Measurements from ENCODE around the gene OPA3. TPM values are rescaled to one million over a fixed set of nuclear protein-coding genes. Genes with fewer than 3 reads are reported as not detected.

The OPA3 gene
- total RNA-seq, 1 experiment from 2014 or later, result 11.1 TPM

- TF ChIP-seq SP1 (IDR thresholded peaks at IDR 0.05; ENCODE audit: low read depth) (no peak), EZH2 (IDR thresholded peaks at IDR 0.05) (no peak)
Observed at GRCh38 chr19:45539459-45539858, 45.1 kb downstream of the OPA3 start (continued).

- POLR2A ChIA-PET, result no interaction called here
- ATAC-seq (no peak), DNase-seq (ENCODE audit: low read depth, low spot score) (no peak)
- no peaks in the 10 kb centered on the region for H3K9me2 ChIP-seq (ENCODE audit: insufficient read depth)
- no peak overlapping the region for H3K4me3 ChIP-seq (replicated peaks in 1 of 2; ENCODE audit: low read depth in 1 of 2, low read length in 2 of 2)
- CTCF ChIA-PET, result no interaction called here
- peaks cover 5 to 9% of the 10 kb centered on the region in 2 experiments; a peak in 3 of 4 replicates for H3K36me3 ChIP-seq (ENCODE audit: control insufficient read depth in 1 of 2, insufficient read depth in 2 of 2, low read length in 2 of 2)
- intact Hi-C loops (cut with micrococcal nuclease), result no loop called here
- H2AFZ ChIP-seq (ENCODE audit: low read depth, low read length, poor library complexity, severe bottlenecking), result no peak overlapping the region
- RAD21 ChIA-PET (ENCODE audit: low non-redundant PET in 1 of 2, low total read pairs in 2 of 2, uncharacterized antibody in 2 of 2, unreplicated experiment in 2 of 2), result no interaction called here
- no TSS peak for BruUV-seq (replicated peaks)
- H3K4me2 ChIP-seq (ENCODE audit: low read length), result no peak overlapping the region
- no peaks in the 10 kb centered on the region for H3K79me2 ChIP-seq (ENCODE audit: insufficient read depth, low read length)
- no peak overlapping the region for H3K27ac ChIP-seq (ENCODE audit: low read depth, low read length)
- TF ChIP-seq, protein P1, sequence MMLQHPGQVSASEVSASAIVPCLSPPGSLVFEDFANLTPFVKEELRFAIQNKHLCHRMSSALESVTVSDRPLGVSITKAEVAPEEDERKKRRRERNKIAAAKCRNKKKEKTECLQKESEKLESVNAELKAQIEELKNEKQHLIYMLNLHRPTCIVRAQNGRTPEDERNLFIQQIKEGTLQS (IDR thresholded peaks at IDR 0.05), result no peak
- TF ChIP-seq CBX3 (IDR thresholded peaks at IDR 0.05; ENCODE audit: low read depth) (peak; percentile 17; the same call in 1 of the 2 replicates), EZH2phosphoT487 (IDR thresholded peaks at IDR 0.05; ENCODE audit: borderline replicate concordance) (no peak)
- peaks cover 15 to 26% of the 10 kb centered on the region in 2 experiments; a peak in 3 of 4 replicates for H3K4me1 ChIP-seq (ENCODE audit: control insufficient read depth in 1 of 2, insufficient read depth in 2 of 2, low read length in 2 of 2)
- no peak overlapping the region for H3K9ac ChIP-seq (ENCODE audit: low read length)
- H3K27me3 ChIP-seq (ENCODE audit: insufficient read depth, low read length), result no peaks in the 10 kb centered on the region
- H4K20me1 ChIP-seq (ENCODE audit: insufficient read depth), result no peaks in the 10 kb centered on the region
- H3K9me3 ChIP-seq (ENCODE audit: control insufficient read depth in 1 of 2, insufficient read depth in 1 of 2, low read depth in 1 of 2, low read length in 2 of 2), result no peaks in the 10 kb centered on the region
Observed at GRCh38 chr19:45531349-45531748, 53.3 kb downstream of the OPA3 start.

GRCh38 chr19:45529420-45529785 lies 55.2 kb downstream of the OPA3 start:
- CTCF ChIA-PET, result no interaction called here
- peaks cover 16 to 20% of the 10 kb centered on the region in 2 experiments for H3K36me3 ChIP-seq (ENCODE audit: control insufficient read depth in 1 of 2, insufficient read depth in 2 of 2, low read length in 2 of 2)
- ATAC-seq (no peak), DNase-seq (ENCODE audit: low read depth, low spot score) (no peak)
- H3K9me3 ChIP-seq (ENCODE audit: control insufficient read depth in 1 of 2, insufficient read depth in 1 of 2, low read depth in 1 of 2, low read length in 2 of 2), result no peaks in the 10 kb centered on the region
- no TSS peak for BruUV-seq (replicated peaks)
- H3K27ac ChIP-seq (ENCODE audit: low read depth, low read length), result no peak overlapping the region
- H4K20me1 ChIP-seq (ENCODE audit: insufficient read depth), result no peaks in the 10 kb centered on the region
- no peak overlapping the region for H3K4me2 ChIP-seq (ENCODE audit: low read length)
- H3K4me1 ChIP-seq (ENCODE audit: control insufficient read depth in 1 of 2, insufficient read depth in 2 of 2, low read length in 2 of 2), result peaks cover 15 to 29% of the 10 kb centered on the region in 2 experiments; a peak in 3 of 4 replicates
- intact Hi-C loops (cut with micrococcal nuclease), result no loop called here
- H2AFZ ChIP-seq (ENCODE audit: low read depth, low read length, poor library complexity, severe bottlenecking), result no peak overlapping the region
- H3K9me2 ChIP-seq (ENCODE audit: insufficient read depth), result no peaks in the 10 kb centered on the region
- H3K4me3 ChIP-seq (replicated peaks in 1 of 2; ENCODE audit: low read depth in 1 of 2, low read length in 2 of 2), result no peak overlapping the region
- H3K79me2 ChIP-seq (ENCODE audit: insufficient read depth, low read length), result no peaks in the 10 kb centered on the region
- RAD21 ChIA-PET (ENCODE audit: low non-redundant PET in 1 of 2, low total read pairs in 2 of 2, uncharacterized antibody in 2 of 2, unreplicated experiment in 2 of 2), result interaction anchor here in 1 of 2 experiments (1.0 kb wide), 1 partner anchor 29 kb away, joined by 3 read pairs; no protein-coding TSS in a partner anchor
- no peak overlapping the region for H3K9ac ChIP-seq (ENCODE audit: low read length)
- POLR2A ChIA-PET, result no interaction called here
- TF ChIP-seq POLR2A (IDR thresholded peaks at IDR 0.05; ENCODE audit: borderline replicate concordance, extremely low read depth, insufficient read depth, insufficient read length), result no peak
- TF ChIP-seq ELF1 (IDR thresholded peaks at IDR 0.05; ENCODE audit: borderline replicate concordance, low read depth), result no peak
- TF ChIP-seq REST (IDR thresholded peaks at IDR 0.05; ENCODE audit: low read depth), result no peak
- TF ChIP-seq EZH2 (IDR thresholded peaks at IDR 0.05), result no peak
- TF ChIP-seq FOSL1 (IDR thresholded peaks at IDR 0.05; ENCODE audit: low read depth), result no peak
- H3K27me3 ChIP-seq (ENCODE audit: insufficient read depth, low read length), result no peaks in the 10 kb centered on the region
